Measurements from ENCODE around the gene GRK1.

- TF ChIP-seq, protein P1, sequence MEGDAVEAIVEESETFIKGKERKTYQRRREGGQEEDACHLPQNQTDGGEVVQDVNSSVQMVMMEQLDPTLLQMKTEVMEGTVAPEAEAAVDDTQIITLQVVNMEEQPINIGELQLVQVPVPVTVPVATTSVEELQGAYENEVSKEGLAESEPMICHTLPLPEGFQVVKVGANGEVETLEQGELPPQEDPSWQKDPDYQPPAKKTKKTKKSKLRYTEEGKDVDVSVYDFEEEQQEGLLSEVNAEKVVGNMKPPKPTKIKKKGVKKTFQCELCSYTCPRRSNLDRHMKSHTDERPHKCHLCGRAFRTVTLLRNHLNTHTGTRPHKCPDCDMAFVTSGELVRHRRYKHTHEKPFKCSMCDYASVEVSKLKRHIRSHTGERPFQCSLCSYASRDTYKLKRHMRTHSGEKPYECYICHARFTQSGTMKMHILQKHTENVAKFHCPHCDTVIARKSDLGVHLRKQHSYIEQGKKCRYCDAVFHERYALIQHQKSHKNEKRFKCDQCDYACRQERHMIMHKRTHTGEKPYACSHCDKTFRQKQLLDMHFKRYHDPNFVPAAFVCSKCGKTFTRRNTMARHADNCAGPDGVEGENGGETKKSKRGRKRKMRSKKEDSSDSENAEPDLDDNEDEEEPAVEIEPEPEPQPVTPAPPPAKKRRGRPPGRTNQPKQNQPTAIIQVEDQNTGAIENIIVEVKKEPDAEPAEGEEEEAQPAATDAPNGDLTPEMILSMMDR (IDR thresholded peaks at IDR 0.05): no peak
- TF ChIP-seq POLR2A (IDR thresholded peaks at IDR 0.05): no peak
- TF ChIP-seq POLR2AphosphoS5 (IDR thresholded peaks at IDR 0.05): no peak
Measured at GRCh38 chr13:113646921-113647340, 20.1 kb upstream of the GRK1 start.

Data from breast epithelium (tissue), 3 donors.